Measurements from ENCODE around the gene BPIFB4. TPM values are rescaled to one million over a fixed set of nuclear protein-coding genes. Genes with fewer than 3 reads are reported as not detected.

BPIFB4 gene
- total RNA-seq, 3 donors from 2014 or later: not detected

DNA sequence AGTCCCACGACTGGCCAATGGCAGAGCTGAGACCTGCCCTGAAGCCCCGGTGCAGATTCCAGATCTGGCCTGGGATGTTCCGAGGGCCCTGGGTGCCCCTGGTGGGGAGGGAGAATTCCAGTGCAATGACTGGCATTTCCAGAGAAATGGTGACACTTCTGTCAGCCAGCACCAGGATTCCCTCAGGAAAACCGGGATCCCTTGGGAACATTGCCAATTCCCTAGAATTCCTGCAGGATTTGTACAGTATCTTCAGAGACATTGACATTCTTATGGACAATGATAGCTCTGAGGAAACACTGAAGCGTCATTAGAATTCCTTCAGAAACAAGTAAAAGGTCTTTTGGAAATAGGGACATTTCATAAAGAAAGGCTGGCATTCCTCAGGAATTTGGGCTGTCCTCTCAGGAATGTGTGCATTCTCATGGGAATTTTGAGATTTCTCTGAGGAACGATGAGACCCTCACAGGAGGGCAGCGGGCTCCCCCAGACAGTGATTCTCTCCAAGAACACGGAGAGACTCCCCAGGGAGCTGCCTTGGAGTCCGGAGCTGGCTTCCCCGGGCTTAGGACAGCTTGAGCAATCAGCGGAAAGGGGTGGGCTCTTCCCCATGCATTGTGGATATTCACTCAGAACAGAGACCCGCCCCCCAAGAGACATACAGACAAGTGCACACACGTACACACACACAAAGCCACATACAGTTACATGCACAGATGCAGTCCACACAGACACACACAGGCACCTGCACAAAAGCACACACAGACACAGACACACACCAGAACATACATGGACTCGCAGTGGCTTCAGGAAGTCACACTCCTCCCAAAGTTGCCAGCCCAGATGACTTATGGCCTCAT is 53.3 kb downstream of the BPIFB4 start:
- DNase-seq (ENCODE audit: low spot score in 2 of 2): no peak
- no peak overlapping the region for H3K27ac ChIP-seq
- H3K36me3 ChIP-seq: no peaks in the 10 kb centered on the region
- peaks cover 0 to 13% of the 10 kb centered on the region in 2 donors for H3K27me3 ChIP-seq
- TF ChIP-seq, protein P1, sequence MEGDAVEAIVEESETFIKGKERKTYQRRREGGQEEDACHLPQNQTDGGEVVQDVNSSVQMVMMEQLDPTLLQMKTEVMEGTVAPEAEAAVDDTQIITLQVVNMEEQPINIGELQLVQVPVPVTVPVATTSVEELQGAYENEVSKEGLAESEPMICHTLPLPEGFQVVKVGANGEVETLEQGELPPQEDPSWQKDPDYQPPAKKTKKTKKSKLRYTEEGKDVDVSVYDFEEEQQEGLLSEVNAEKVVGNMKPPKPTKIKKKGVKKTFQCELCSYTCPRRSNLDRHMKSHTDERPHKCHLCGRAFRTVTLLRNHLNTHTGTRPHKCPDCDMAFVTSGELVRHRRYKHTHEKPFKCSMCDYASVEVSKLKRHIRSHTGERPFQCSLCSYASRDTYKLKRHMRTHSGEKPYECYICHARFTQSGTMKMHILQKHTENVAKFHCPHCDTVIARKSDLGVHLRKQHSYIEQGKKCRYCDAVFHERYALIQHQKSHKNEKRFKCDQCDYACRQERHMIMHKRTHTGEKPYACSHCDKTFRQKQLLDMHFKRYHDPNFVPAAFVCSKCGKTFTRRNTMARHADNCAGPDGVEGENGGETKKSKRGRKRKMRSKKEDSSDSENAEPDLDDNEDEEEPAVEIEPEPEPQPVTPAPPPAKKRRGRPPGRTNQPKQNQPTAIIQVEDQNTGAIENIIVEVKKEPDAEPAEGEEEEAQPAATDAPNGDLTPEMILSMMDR (IDR thresholded peaks at IDR 0.05): no peak
- TF ChIP-seq POLR2AphosphoS5 (IDR thresholded peaks at IDR 0.05) (no peak), POLR2A (IDR thresholded peaks at IDR 0.05) (no peak)
- intact Hi-C loops (cut with DNase I; ENCODE audit: low total_unique reads): no loop called here
- no peaks in the 10 kb centered on the region for H3K9me3 ChIP-seq
- H3K4me3 ChIP-seq: no peak overlapping the region
- no peaks in the 10 kb centered on the region for H3K4me1 ChIP-seq

DNA sequence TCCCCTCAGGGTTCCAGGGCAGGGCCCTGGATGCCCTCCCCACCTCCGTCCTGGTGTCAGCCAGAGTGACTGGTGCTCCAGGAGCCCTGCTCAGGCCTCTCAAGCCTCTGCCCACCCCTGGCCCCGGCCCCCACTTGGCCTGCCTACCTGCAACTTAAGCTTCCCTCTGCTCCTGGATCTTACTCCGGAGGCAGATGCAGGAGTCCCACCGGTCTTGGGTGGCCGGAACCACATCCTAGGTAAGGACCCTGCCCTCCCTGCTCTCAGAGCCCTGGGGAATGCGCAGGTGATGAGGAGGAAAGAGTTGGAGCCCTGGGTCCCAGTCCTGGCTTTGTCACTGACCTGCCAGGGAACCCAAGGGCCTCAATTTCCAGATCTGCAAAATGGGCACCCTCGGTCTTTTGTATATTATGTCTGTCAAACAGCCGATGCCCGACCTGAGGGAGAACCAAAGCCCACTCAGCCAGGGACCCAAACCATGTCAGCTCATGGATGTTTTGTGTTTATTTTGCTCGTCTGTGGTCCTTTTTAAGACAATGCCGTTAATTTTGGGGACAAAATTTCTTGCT is 54.0 kb downstream of the BPIFB4 start:
- no peak for DNase-seq (ENCODE audit: low spot score in 2 of 2)
- TF ChIP-seq POLR2AphosphoS5 (IDR thresholded peaks at IDR 0.05): no peak
- TF ChIP-seq POLR2A (IDR thresholded peaks at IDR 0.05): no peak
- Histone ChIP-seq H3K4me3 (no peak overlapping the region), H3K36me3 (no peaks in the 10 kb centered on the region), H3K9me3 (peaks cover 0 to 2% of the 10 kb centered on the region in 2 donors), H3K4me1 (no peaks in the 10 kb centered on the region), H3K27ac (no peak overlapping the region), H3K27me3 (peaks cover 0 to 13% of the 10 kb centered on the region in 2 donors)
- intact Hi-C loops (cut with DNase I; ENCODE audit: low total_unique reads): no loop called here

DNA sequence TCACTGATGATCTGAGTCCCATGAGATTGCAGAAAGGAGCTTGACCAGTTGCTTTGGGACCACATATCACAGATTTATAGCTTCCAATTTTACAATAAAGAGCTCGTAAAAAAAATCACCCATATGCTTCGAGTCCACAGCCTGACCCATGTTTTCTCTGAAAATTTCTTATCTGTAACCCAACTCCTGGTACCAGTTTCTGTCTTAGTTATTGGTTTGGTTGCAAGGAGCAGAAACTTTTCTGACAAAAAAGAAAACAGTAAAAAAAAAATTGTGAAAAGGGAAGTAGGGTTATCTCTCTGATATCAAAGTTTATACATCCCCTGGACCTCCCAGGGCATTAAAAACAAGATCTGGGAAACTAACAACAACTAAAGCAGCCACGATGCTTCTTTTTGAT is 57.8 kb downstream of the BPIFB4 start:
- TF ChIP-seq POLR2AphosphoS5 (IDR thresholded peaks at IDR 0.05) (no peak), POLR2A (IDR thresholded peaks at IDR 0.05) (no peak)
- TF ChIP-seq, protein P1 (IDR thresholded peaks at IDR 0.05): no peak
- no peaks in the 10 kb centered on the region for H3K4me1 ChIP-seq
- no peak overlapping the region for H3K4me3 ChIP-seq
- H3K27ac ChIP-seq: no peak overlapping the region
- intact Hi-C loops (cut with DNase I; ENCODE audit: low total_unique reads): no loop called here
- H3K27me3 ChIP-seq: peaks cover 0 to 13% of the 10 kb centered on the region in 2 donors
- H3K9me3 ChIP-seq: peaks cover 0 to 8% of the 10 kb centered on the region in 2 donors
- DNase-seq (ENCODE audit: low spot score in 2 of 2): no peak
- H3K36me3 ChIP-seq: no peaks in the 10 kb centered on the region

DNA sequence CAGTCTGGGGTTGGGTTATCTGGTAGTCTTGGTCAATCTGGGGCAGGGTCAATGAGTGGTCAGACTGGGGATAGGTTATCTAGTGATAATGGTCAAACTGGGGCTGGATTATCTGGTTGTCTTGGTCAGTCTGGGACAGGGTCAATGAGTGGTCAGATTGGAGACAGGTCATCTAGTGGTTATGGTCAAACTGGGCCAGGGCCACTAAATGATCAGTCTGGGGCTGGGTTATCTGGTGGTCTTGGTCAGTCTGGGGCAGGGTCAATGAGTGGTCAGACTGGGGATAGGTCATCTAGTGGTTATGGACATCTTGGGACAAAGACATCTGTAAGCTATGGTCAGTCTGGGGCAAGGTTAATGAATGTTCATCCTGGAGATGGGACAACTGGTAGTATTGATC is 60.0 kb downstream of the BPIFB4 start:
- H3K4me1 ChIP-seq: no peaks in the 10 kb centered on the region
- no peaks in the 10 kb centered on the region for H3K36me3 ChIP-seq
- intact Hi-C loops (cut with DNase I; ENCODE audit: low total_unique reads): no loop called here
- peaks cover 0 to 12% of the 10 kb centered on the region in 2 donors for H3K9me3 ChIP-seq
- no peak overlapping the region for H3K4me3 ChIP-seq
- TF ChIP-seq POLR2AphosphoS5 (IDR thresholded peaks at IDR 0.05) (no peak), POLR2A (IDR thresholded peaks at IDR 0.05) (no peak)
- TF ChIP-seq, protein P1 (IDR thresholded peaks at IDR 0.05): no peak
- no peak for DNase-seq (ENCODE audit: low spot score in 2 of 2)
- no peaks in the 10 kb centered on the region for H3K27me3 ChIP-seq
- no peak overlapping the region for H3K27ac ChIP-seq

DNA sequence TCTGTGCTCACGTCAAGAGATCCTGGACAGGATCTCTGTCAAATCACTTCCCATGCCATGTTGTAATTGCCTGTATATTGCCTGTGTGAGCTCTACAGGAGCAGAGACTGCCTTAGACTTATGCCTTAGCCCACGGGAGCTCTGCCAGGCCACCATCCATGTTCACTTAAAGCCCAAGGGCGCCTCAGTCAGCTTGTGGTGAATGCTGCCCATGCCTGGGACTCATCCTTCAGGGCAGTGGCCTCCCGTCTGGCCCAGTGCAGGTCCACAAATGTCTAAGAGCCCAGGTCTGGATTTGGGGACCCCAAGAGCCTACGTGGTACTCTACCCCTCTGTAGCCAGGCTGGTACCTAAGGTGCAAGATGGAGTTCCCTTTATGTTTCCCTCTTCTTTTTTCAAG is 66.1 kb downstream of the BPIFB4 start:
- TF ChIP-seq, protein P1 (IDR thresholded peaks at IDR 0.05): no peak
- no peak for TF ChIP-seq POLR2AphosphoS5 (IDR thresholded peaks at IDR 0.05)
- no peak for TF ChIP-seq POLR2A (IDR thresholded peaks at IDR 0.05)
- intact Hi-C loops (cut with DNase I; ENCODE audit: low total_unique reads): no loop called here
- H3K4me1 ChIP-seq: no peaks in the 10 kb centered on the region
- no peak for DNase-seq (ENCODE audit: low spot score in 2 of 2)
- H3K27me3 ChIP-seq: peaks cover 0 to 16% of the 10 kb centered on the region in 2 donors
- H3K4me3 ChIP-seq: no peak overlapping the region
- H3K9me3 ChIP-seq: peaks cover 0 to 4% of the 10 kb centered on the region in 2 donors
- no peaks in the 10 kb centered on the region for H3K36me3 ChIP-seq
- no peak overlapping the region for H3K27ac ChIP-seq
